GM12878 (cell line): ENCODE measurements around the gene SLC6A17. TPM values are rescaled to one million over a fixed set of nuclear protein-coding genes. Genes with fewer than 3 reads are reported as not detected.

Experiments
- ATAC-seq: fragments of 200-7000 bp; cut with Tn5 transposase; 3 replicates; pipeline ENCODE4 v1.9.1; 2020; ENCODE audit warnings: mild to moderate bottlenecking, moderate library complexity
- BruUV-seq: library from RNA; stranded (reverse); fragments of 400-500 nt; replicated peaks from 2 replicates; lab custom pipeline; 2021; lab: Mats Ljungman, UMichigan
- CTCF ChIA-PET: fragments of 300-600 bp; sonication (Branson Sonifier 250); formaldehyde crosslinking; extraction: SDS; loops from one replicate; lab custom pipeline; 2021; ENCODE audit warnings: inconsistent platforms; lab: Yijun Ruan, JAX
- POLR2A ChIA-PET: fragments of 350-600 bp; formaldehyde crosslinking; extraction: SDS; loops from one replicate; lab custom pipeline; 2021; ENCODE audit warnings: inconsistent platforms; lab: Charles Lee
- RAD21 ChIA-PET: fragments of 300-600 bp; sonication (Branson Sonifier 250); formaldehyde crosslinking; loops from one replicate; lab custom pipeline; 2023; ENCODE audit warnings: antibody characterized with exemption; ENCODE audit not compliant: unreplicated experiment; lab: Charles Lee
- SMC1A ChIA-PET: fragments of 300-600 bp; sonication (Branson Sonifier 250); formaldehyde crosslinking; loops from one replicate; lab custom pipeline; 2023; ENCODE audit not compliant: unreplicated experiment, uncharacterized antibody; lab: Charles Lee
- DNase-seq: peaks from one replicate; pipeline ENCODE4 v3.0.0-alpha.2; 2011; ENCODE audit warnings: low read depth, low spot score
- FAIRE-seq: peaks from 3 replicates; lab custom pipeline; 2011; peaks lifted over from hg19 to GRCh38; lab: Jason Lieb, UNC
- H2AFZ ChIP-seq: 2 replicates; pipeline ENCODE4 v1.6.0; 2011; ENCODE audit warnings: low read depth, low read length, control low read depth; ENCODE audit not compliant: control insufficient read depth
- H3K27ac ChIP-seq: 2 replicates; pipeline ENCODE4 v1.5.1; 2011; ENCODE audit warnings: control low read depth; ENCODE audit not compliant: control insufficient read depth, insufficient read depth
- H3K27me3 ChIP-seq, 2 experiments: replicated peaks in 1 of 2; 2 replicates each; pipeline versions ENCODE4 v1.6.0 to v1.6.1; 2011; ENCODE audit warnings: low read length in 1 of 2; ENCODE audit not compliant: control insufficient read depth in 2 of 2, insufficient read depth in 2 of 2
- H3K36me3 ChIP-seq, 2 experiments: 2 replicates each; pipeline ENCODE4 v1.5.1; 2011; ENCODE audit warnings: low read length in 1 of 2; ENCODE audit not compliant: control insufficient read depth in 2 of 2, insufficient read depth in 2 of 2
- H3K4me1 ChIP-seq: 2 replicates; pipeline ENCODE4 v1.6.1; 2011; ENCODE audit warnings: mild to moderate bottlenecking, low read length, moderate library complexity, mixed read lengths; ENCODE audit not compliant: control insufficient read depth, insufficient read depth
- H3K4me2 ChIP-seq: 2 replicates; pipeline ENCODE4 v1.6.0; 2011; ENCODE audit warnings: control low read depth; ENCODE audit not compliant: control insufficient read depth, insufficient read depth
- H3K4me3 ChIP-seq: fragments of 200-600 bp; sonication (generic); 2 replicates; pipeline ENCODE4 v1.5.1; 2016
- H3K79me2 ChIP-seq: 2 replicates; pipeline ENCODE4 v1.6.0; 2011; ENCODE audit warnings: low read length; ENCODE audit not compliant: control insufficient read depth, insufficient read depth
- H3K9ac ChIP-seq: 2 replicates; pipeline ENCODE4 v1.8.0; 2011; ENCODE audit warnings: low read length, control low read depth, mixed read lengths; ENCODE audit not compliant: control insufficient read depth, insufficient read depth
- H3K9me3 ChIP-seq: replicated peaks from 3 replicates; pipeline ENCODE4 v1.5.1; 2011; ENCODE audit warnings: mild to moderate bottlenecking, low read length; ENCODE audit not compliant: control insufficient read depth, insufficient read depth
- H4K20me1 ChIP-seq: 2 replicates; pipeline ENCODE4 v1.6.0; 2011; ENCODE audit not compliant: control insufficient read depth, insufficient read depth
- CBFB ChIP-seq: IDR thresholded peaks from 2 replicates; pipeline ENCODE4 v1.6.1; 2016; ENCODE audit warnings: antibody characterized with exemption, low read depth
- CREM ChIP-seq: IDR thresholded peaks from 2 replicates; pipeline ENCODE4 v1.6.1; 2014; ENCODE audit warnings: antibody characterized with exemption, low read depth
- DPF2 ChIP-seq: fragments of 450-650 bp; IDR thresholded peaks from 2 replicates; pipeline ENCODE4 v1.6.1; 2017; ENCODE audit warnings: mild to moderate bottlenecking
- ELK1 ChIP-seq: IDR thresholded peaks from 2 replicates; pipeline ENCODE4 v1.6.1; 2012; ENCODE audit warnings: low read depth, low read length, improper control_type of control experiment
- FOS ChIP-seq: IDR thresholded peaks from 3 replicates; pipeline ENCODE4 v1.6.1; 2011; ENCODE audit warnings: borderline replicate concordance; ENCODE audit not compliant: insufficient read length; ENCODE audit errors: extremely low read depth
- GABPA ChIP-seq: IDR thresholded peaks from 2 replicates; pipeline ENCODE4 v1.6.1; 2014; ENCODE audit warnings: antibody characterized with exemption, low read depth, mild to moderate bottlenecking, inconsistent platforms
- IRF4 ChIP-seq: IDR thresholded peaks from 2 replicates; pipeline ENCODE4 v1.6.1; 2011; ENCODE audit warnings: low read depth, low read length
- JUND ChIP-seq: IDR thresholded peaks from 2 replicates; pipeline ENCODE4 v1.6.1; 2012; ENCODE audit warnings: low read depth, mild to moderate bottlenecking, low read length, improper control_type of control experiment, moderate library complexity
- MLLT1 ChIP-seq: fragments of 450-650 bp; IDR thresholded peaks from 2 replicates; pipeline ENCODE4 v1.6.1; 2016; ENCODE audit warnings: mild to moderate bottlenecking
- NFXL1 ChIP-seq: fragments of 450-650 bp; IDR thresholded peaks from 2 replicates; pipeline ENCODE4 v1.6.1; 2017; ENCODE audit warnings: antibody characterized with exemption, mild to moderate bottlenecking, borderline replicate concordance
- NR2C1 ChIP-seq: fragments of 450-650 bp; IDR thresholded peaks from 2 replicates; pipeline ENCODE4 v1.6.1; 2017; ENCODE audit warnings: antibody characterized with exemption, mild to moderate bottlenecking, moderate library complexity
- STAT1 ChIP-seq: fragments of 450-650 bp; conservative IDR thresholded peaks from 2 replicates; pipeline ENCODE4 v1.6.1; 2014; ENCODE audit warnings: antibody characterized with exemption, mild to moderate bottlenecking
- TARDBP ChIP-seq: IDR thresholded peaks from 2 replicates; pipeline ENCODE4 v1.6.1; 2016; ENCODE audit warnings: borderline replicate concordance
- TCF12 ChIP-seq: IDR thresholded peaks from 2 replicates; pipeline ENCODE4 v1.6.1; 2011; ENCODE audit warnings: low read depth, mild to moderate bottlenecking, low read length
- TCF3 ChIP-seq: IDR thresholded peaks from 2 replicates; pipeline ENCODE4 v1.6.1; 2012; ENCODE audit warnings: low read depth, mild to moderate bottlenecking, low read length, borderline replicate concordance; ENCODE audit not compliant: insufficient read depth
- ZZZ3 ChIP-seq: IDR thresholded peaks from 2 replicates; pipeline ENCODE4 v1.6.1; 2011; ENCODE audit warnings: low read depth; ENCODE audit not compliant: control insufficient read depth, insufficient read length
- WGBS: methylation state at CpG from one replicate; pipeline ENCODE4 v1.1.6; 2016; ENCODE audit warnings: low lambda C conversion rate; ENCODE audit not compliant: insufficient replicate concordance, insufficient coverage; ENCODE audit errors: missing lambda C conversion rate; 5-methylcytosine and 5-hydroxymethylcytosine counted together
- in situ Hi-C: fragments of 300-500 bp; cut with MboI; formaldehyde crosslinking; loops from 9 replicates; pipeline ENCODE4 v1.14.3; 2018; ENCODE audit warnings: mixed read lengths
- intact Hi-C: fragments of 100-400 bp; cut with micrococcal nuclease; formaldehyde crosslinking; loops from one replicate; pipeline ENCODE4 v1.14.2; 2022; ENCODE audit not compliant: unreplicated experiment
- polyA plus RNA-seq, 11 experiments: library from polyadenylated mRNA; depleted of rRNA in 4 of 11; unstranded in 6 of 11; stranded (reverse) in 5 of 11; fragments of >200 nt; fragmentation: Nextera tagmentation in 4 of 11; fragmentation: Illumina TruSeq in 1 of 11; extraction: Ambion mirVana in 4 of 11; extraction: Trizol in 1 of 11; gene quantifications; 1 replicate in 1 of 11; 2 replicates in 10 of 11; pipeline versions ENCODE4 v1.2.1 to v1.2.3, GENCODE V29; 2011 to 2016; ENCODE audit warnings: inconsistent platforms in 2 of 11, missing spikeins in 2 of 11, low read depth in 1 of 11
- total RNA-seq, 4 experiments: library from RNA; depleted of rRNA in 3 of 4; stranded (reverse); fragments of >200 nt in 3 of 4; fragmentation: Illumina TruSeq in 1 of 4; extraction: Trizol in 1 of 4; gene quantifications; 2 replicates each; pipeline versions ENCODE4 v1.2.1 to v1.2.3, GENCODE V29; 2013 to 2021

SLC6A17 gene
- total and polyA plus RNA-seq, 10 of the 15 experiments (the other 5 are each of a cell fraction or from before 2014, with no cell fraction given) = not detected

- H3K9ac ChIP-seq = no peak overlapping the region
- ChIA-PET POLR2A (no interaction called here), SMC1A (no interaction called here)
- WGBS = 3% methylated on average over 5 of the region's 5 CpGs
- BruUV-seq = no TSS peak
- no peak for TF ChIP-seq NFXL1
- no peak for TF ChIP-seq ELK1
- no peak for TF ChIP-seq TCF12
- no peak for TF ChIP-seq MLLT1
- TF ChIP-seq NR2C1 = no peak
- no peak for TF ChIP-seq GABPA
- TF ChIP-seq FOS = no peak
- no peak for TF ChIP-seq IRF4
- TF ChIP-seq DPF2 = no peak
- TF ChIP-seq TARDBP = no peak
- TF ChIP-seq JUND = no peak
- no peak for TF ChIP-seq CBFB
- no peak for TF ChIP-seq STAT1
- no peak for TF ChIP-seq ZZZ3
- TF ChIP-seq CREM = no peak
- no peak for TF ChIP-seq TCF3
- TF ChIP-seq, all 136 proteins: peak for 0
- no peak overlapping the region for H3K4me3 ChIP-seq
- FAIRE-seq (no peak), ATAC-seq (no peak), DNase-seq (no peak)
- H3K27me3 ChIP-seq = no peaks in the 10 kb centered on the region; a peak in 3 of 4 replicates
- intact Hi-C loops (no loop called here), in situ Hi-C loops (no loop called here)
- H3K79me2 ChIP-seq = no peaks in the 10 kb centered on the region
- H3K27ac ChIP-seq = no peak overlapping the region
- no peak overlapping the region for H3K4me2 ChIP-seq
- no peaks in the 10 kb centered on the region for H3K36me3 ChIP-seq
- H3K9me3 ChIP-seq = no peaks in the 10 kb centered on the region
- ChIA-PET RAD21 (no interaction called here), CTCF (no interaction called here)
- no peaks in the 10 kb centered on the region for H4K20me1 ChIP-seq
- no peak overlapping the region for H2AFZ ChIP-seq
- H3K4me1 ChIP-seq = no peaks in the 10 kb centered on the region
Measured at GRCh38 chr1:110158261-110158660, 8.0 kb downstream of the SLC6A17 start.
